Stimulated activated CD4-positive, alpha-beta T cell treated with anti-CD3 and anti-CD28 coated beads, Interleukin-15, amount 100 ng/mL, for 1 hour (primary cell): ENCODE results near the gene DOCK2.

Source experiments
- DNase-seq, 2 donors: peaks; one replicate each; pipeline ENCODE4 v3.0.0-alpha.2; 2020; ENCODE audit warnings: low read depth in 1 of 2, low spot score in 1 of 2

Gene DOCK2

GRCh38 chr5:169856571-169856970 is 219.5 kb downstream of the DOCK2 start:
- DNase-seq = no peak

- DNase-seq = no peak
Measured at GRCh38 chr5:169860585-169860984, 223.5 kb downstream of the DOCK2 start.

- no peak for DNase-seq
Measured at GRCh38 chr5:169861433-169861832, 224.4 kb downstream of the DOCK2 start.

DNA sequence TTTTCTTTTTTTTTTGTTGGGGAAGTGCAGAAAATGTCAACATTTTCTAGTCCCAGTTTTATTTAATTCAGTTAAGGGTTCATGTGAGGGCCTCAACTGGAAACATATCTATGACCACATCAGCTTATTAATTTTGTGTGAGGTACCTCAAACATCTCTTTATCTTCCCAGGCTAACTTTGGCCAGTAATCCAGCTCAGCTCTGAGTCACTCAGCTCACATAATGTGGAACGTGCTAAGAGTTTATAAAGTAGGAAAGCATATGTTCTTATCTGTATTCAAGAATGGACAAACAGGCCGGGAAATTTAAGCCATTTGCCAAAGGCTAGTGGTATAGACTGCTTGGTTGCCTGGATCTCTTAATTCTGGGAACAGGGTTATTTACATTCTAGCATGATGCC is 224.9 kb downstream of the DOCK2 start:
- DNase-seq = no peak

- no peak for DNase-seq
Measured at GRCh38 chr5:169862391-169862811, 225.3 kb downstream of the DOCK2 start.

DNA sequence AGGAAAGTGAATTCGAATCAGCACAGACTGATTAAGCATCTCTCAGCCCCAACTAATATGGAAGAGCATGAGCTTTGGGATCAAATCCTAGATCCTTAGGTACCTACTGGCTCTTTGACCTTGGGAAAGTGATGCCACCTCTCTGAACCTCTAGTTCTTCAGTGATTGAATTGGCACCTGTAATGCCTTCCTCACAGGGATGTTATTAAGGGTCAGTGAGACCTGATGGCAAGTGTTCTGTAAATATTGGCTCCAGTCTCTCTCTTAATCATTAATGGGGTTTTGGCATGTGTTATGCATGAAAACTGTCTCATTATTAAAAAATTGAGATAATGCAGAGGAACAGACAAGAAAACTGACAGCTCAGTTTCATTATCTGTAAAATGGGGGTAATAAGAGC is 227.4 kb downstream of the DOCK2 start:
- DNase-seq = no peak

GRCh38 chr5:169867347-169867746 is 230.3 kb downstream of the DOCK2 start:
- no peak for DNase-seq

- DNase-seq = no peak
Measured at GRCh38 chr5:169869066-169869465, 232.0 kb downstream of the DOCK2 start.

GRCh38 chr5:169870211-169870610 is 233.1 kb downstream of the DOCK2 start:
- DNase-seq = no peak

- DNase-seq = no peak
Measured at GRCh38 chr5:169871826-169872490, 234.9 kb downstream of the DOCK2 start.

GRCh38 chr5:169873642-169874041 is 236.6 kb downstream of the DOCK2 start:
- no peak for DNase-seq

GRCh38 chr5:169874621-169875020 is 237.5 kb downstream of the DOCK2 start:
- no peak for DNase-seq

DNA sequence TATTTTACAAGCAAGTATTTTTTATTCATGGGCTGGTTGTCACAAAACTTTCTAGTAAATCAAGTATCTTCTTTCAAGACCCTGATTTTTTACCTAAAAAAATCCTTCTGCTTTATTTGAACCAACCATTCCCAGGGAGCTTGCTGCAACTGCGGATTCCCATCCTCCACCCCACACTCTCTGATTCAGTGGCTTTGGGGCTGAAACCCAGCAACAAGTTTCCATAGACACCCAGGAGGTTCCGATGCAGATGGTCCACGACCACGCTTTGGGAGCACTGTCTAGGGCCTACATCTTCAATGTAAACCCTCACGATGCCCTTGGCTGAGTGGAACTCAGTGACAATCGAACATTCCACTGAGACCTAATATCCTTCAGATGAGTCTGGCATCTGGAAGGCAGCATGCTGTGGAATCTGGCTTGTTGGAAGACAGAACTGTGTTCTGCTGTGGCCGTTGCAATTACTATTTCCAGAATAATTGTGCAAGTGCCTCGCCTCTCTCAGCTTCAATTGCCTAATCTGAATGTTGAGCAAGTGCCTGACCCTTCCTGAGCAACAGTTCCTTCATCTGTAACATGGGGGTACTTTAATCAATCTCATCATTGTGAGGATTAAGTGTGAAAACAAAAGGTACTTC is 238.1 kb downstream of the DOCK2 start:
- no peak for DNase-seq

GRCh38 chr5:169875731-169876130 is 238.7 kb downstream of the DOCK2 start:
- DNase-seq = no peak

- DNase-seq = no peak
Measured at GRCh38 chr5:169876386-169876785, 239.3 kb downstream of the DOCK2 start.

DNA sequence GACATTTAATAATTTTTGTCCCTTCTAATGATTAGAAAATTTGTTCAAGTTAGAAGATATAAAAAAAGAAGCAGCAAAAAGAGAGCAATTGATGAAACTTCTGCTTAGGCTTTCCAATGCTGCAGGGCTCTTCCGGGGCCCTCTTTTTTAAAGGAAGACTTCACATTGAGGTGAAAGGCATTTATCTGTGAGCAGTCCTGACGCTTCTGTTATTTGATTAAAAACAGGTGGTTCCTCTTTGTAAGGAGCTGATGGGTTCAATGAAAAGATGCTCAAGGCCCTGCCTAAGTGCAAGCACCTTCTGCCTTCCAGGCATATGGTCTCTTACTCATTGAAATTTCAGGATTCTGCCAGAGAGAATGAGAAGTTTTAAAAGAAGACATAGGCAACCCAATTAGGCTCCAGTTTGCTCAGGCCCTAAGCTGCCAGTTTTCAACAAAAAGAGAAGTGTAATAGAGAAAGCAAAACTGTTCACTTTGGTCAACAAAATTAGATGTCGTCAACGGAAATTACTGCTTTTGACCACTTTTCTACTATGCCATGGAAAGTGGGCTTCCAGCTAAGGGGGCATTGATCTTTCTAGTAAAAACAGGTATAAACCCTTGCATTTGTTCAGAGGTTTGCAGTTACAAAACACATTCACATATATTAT is 243.1 kb downstream of the DOCK2 start:
- DNase-seq = no peak

DNA sequence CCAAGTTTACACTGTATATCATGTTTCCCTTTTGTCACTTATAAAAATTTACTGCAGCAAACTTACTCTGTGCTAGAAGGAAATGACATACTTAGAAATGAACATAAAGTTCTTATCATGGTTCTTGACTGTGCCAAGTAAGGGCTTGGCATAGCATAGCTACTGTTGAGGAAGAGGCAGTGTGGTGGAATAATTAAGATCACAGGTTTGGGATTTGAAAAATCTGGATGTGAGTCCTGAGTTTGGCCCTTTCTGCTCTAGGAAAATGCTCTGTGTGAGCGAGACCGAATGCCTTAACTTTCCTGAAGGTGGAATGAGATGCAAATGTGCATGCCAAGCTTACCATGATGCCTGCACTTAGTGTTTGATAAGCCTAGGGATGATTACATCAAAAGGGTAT is 243.7 kb downstream of the DOCK2 start:
- DNase-seq = no peak

DNA sequence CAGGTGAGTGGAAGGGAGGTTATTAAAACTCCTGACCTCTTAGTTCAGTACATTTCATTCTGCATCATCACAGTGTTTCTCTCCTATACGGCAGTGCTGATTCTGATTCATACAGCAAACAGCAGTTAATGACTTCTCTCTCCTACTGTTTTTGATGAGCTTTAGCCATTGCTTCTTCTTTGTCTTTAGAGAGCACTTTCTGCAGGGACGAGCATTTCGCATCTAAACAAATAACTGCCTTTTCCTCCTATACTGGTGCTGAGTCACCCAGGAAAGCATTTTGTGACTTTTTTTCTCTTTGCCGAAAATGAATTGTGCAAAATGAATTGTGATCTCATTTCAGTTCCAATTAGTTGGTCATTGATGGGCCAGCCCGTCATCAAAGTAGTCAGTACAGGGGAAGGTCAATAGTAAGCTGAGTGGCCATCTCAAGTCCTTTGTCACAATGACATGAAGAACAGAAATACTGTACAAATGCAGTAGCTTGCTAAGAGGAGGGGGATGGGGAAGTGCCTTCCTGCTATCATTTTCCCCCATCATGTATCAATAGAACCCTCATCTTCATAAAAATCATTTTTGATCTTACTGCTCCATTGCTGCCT is 244.7 kb downstream of the DOCK2 start:
- no peak for DNase-seq

- DNase-seq = no peak
Measured at GRCh38 chr5:169886033-169886432, 249.0 kb downstream of the DOCK2 start.

- DNase-seq = no peak
Measured at GRCh38 chr5:169886677-169887076, 249.6 kb downstream of the DOCK2 start.

- no peak for DNase-seq
Measured at GRCh38 chr5:169889572-169889971, 252.5 kb downstream of the DOCK2 start.

- no peak for DNase-seq
Measured at GRCh38 chr5:169893010-169893409, 255.9 kb downstream of the DOCK2 start.
